Neural cell (in vitro differentiated cells): ENCODE results near the gene CDK5R1.
A peak's percentile ranks its signal among the peaks of the same experiment; 100 is the strongest.

Source experiments
- CTCF ChIP-seq: fragments of 450-650 bp; IDR thresholded peaks from 2 replicates; pipeline ENCODE4 v1.5.1; 2014; ENCODE audit warnings: antibody characterized with exemption, mild to moderate bottlenecking, moderate library complexity; ENCODE audit not compliant: poor library complexity, severe bottlenecking
- MXI1 ChIP-seq: fragments of 450-650 bp; conservative IDR thresholded peaks from 2 replicates; pipeline ENCODE4 v1.6.1; 2014; ENCODE audit warnings: antibody characterized with exemption, mild to moderate bottlenecking; ENCODE audit not compliant: poor library complexity, severe bottlenecking
- TAF1 ChIP-seq: IDR thresholded peaks from 2 replicates; pipeline ENCODE4 v1.6.1; 2012; ENCODE audit warnings: low read depth

DNA sequence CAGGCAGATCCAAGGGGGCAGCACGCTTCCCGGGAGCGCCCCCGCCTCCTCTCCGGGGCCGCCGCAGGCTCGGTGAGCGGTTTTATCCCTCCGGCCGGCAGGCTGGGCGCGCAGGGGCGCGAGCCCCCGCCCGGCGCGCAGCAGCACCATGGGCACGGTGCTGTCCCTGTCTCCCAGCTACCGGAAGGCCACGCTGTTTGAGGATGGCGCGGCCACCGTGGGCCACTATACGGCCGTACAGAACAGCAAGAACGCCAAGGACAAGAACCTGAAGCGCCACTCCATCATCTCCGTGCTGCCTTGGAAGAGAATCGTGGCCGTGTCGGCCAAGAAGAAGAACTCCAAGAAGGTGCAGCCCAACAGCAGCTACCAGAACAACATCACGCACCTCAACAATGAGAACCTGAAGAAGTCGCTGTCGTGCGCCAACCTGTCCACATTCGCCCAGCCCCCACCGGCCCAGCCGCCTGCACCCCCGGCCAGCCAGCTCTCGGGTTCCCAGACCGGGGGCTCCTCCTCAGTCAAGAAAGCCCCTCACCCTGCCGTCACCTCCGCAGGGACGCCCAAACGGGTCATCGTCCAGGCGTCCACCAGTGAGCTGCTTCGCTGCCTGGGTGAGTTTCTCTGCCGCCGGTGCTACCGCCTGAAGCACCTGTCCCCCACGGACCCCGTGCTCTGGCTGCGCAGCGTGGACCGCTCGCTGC, 832 bp downstream of the CDK5R1 start:
- TF ChIP-seq CTCF (peak; percentile 29), MXI1 (peak; percentile 70), TAF1 (peak; percentile 29)
